Loucy (cell line): ENCODE results near the gene SLC12A5.

Source experiments
- H2AFZ ChIP-seq: fragments of 200-600 bp; sonication (generic); 2 replicates; pipeline ENCODE4 v1.6.0; 2016; ENCODE audit warnings: antibody characterized with exemption, mild to moderate bottlenecking, low read length, moderate library complexity
- H3F3A ChIP-seq: fragments of 200-600 bp; 2 replicates; pipeline ENCODE4 v1.6.0; 2016; ENCODE audit warnings: antibody characterized with exemption, low read depth, mild to moderate bottlenecking
- H3K27me3 ChIP-seq: fragments of 200-600 bp; sonication (generic); 2 replicates; pipeline ENCODE4 v1.6.1; 2014; ENCODE audit warnings: low read length, mild to moderate bottlenecking; ENCODE audit not compliant: insufficient read depth, poor library complexity, severe bottlenecking
- H3K36me3 ChIP-seq: fragments of 200-600 bp; sonication (generic); 2 replicates; pipeline ENCODE4 v1.6.1; 2016; ENCODE audit warnings: low read length; ENCODE audit not compliant: insufficient read depth
- H3K4me1 ChIP-seq: fragments of 200-600 bp; sonication (generic); 2 replicates; pipeline ENCODE4 v1.5.1; 2014; ENCODE audit warnings: low read length, mild to moderate bottlenecking; ENCODE audit not compliant: insufficient read depth, poor library complexity, severe bottlenecking
- H3K4me2 ChIP-seq: fragments of 200-600 bp; sonication (generic); 2 replicates; pipeline ENCODE4 v1.6.0; 2014; ENCODE audit warnings: antibody characterized with exemption, low read length, low read depth, mild to moderate bottlenecking; ENCODE audit not compliant: poor library complexity, severe bottlenecking
- H3K4me3 ChIP-seq: fragments of 200-600 bp; sonication (generic); 2 replicates; pipeline ENCODE4 v1.5.1; 2014; ENCODE audit warnings: low read length, mild to moderate bottlenecking, mixed read lengths; ENCODE audit not compliant: poor library complexity, severe bottlenecking
- H3K79me2 ChIP-seq: fragments of 200-600 bp; sonication (generic); 2 replicates; pipeline ENCODE4 v1.6.1; 2014; ENCODE audit warnings: low read length; ENCODE audit not compliant: insufficient read depth
- H3K9ac ChIP-seq: fragments of 200-600 bp; sonication (generic); 2 replicates; pipeline ENCODE4 v1.6.0; 2014; ENCODE audit warnings: mild to moderate bottlenecking, low read depth, low read length, moderate library complexity; ENCODE audit not compliant: poor library complexity, severe bottlenecking
- H3K9me2 ChIP-seq: fragments of 200-600 bp; sonication (generic); replicated peaks from 2 replicates; pipeline ENCODE4 v1.6.1; 2016; ENCODE audit warnings: low read depth, low read length, mixed read lengths
- H3K9me3 ChIP-seq: fragments of 200-600 bp; sonication (generic); 2 replicates; pipeline ENCODE4 v1.6.1; 2014; ENCODE audit warnings: mild to moderate bottlenecking, antibody characterized with exemption, low read length, low read depth; ENCODE audit not compliant: insufficient read depth
- H4K20me1 ChIP-seq: fragments of 200-600 bp; sonication (generic); 2 replicates; pipeline ENCODE4 v1.6.0; 2014; ENCODE audit warnings: antibody characterized with exemption, low read length, mild to moderate bottlenecking; ENCODE audit not compliant: insufficient read depth, poor library complexity, severe bottlenecking
- EZH2phosphoT487 ChIP-seq: fragments of 200-600 bp; IDR thresholded peaks from 2 replicates; pipeline ENCODE4 v1.6.1; 2018; ENCODE audit warnings: antibody characterized with exemption, mild to moderate bottlenecking, moderate library complexity, borderline replicate concordance
- TF ChIP-seq, protein P1 (sequence below): fragments of 200-600 bp; sonication (generic); conservative IDR thresholded peaks from 2 replicates; pipeline ENCODE4 v1.5.1; 2014; ENCODE audit warnings: mild to moderate bottlenecking, antibody characterized with exemption, low read length

Gene SLC12A5

DNA sequence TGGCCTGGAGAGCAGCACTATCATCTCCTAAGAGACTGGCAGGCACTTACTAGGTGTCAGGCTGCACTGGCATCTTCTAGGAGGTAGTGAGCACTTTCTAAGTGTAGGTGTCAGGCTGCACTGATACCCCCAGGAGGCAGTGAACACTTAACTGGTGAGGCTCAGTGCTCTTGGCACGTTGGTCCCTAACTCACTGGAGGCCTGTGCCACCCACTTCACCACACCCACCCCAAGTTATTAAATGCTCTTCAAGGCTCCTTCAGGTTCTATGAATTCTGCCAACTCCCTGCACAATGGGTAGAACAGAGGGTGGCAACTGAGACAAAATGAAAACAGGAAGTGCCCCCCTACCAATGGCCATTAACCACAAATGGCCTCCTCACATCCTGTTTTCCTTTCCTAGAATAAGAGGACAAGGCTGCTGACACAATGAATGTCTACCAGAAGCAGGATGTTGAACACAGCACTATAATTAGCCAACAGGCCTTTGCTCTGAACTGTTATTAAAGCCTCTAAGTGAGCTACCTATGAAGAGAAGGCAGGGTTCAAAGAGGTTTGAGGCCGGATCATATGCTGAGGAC is 31.4 kb downstream of the SLC12A5 start:
- TF ChIP-seq, protein P1, sequence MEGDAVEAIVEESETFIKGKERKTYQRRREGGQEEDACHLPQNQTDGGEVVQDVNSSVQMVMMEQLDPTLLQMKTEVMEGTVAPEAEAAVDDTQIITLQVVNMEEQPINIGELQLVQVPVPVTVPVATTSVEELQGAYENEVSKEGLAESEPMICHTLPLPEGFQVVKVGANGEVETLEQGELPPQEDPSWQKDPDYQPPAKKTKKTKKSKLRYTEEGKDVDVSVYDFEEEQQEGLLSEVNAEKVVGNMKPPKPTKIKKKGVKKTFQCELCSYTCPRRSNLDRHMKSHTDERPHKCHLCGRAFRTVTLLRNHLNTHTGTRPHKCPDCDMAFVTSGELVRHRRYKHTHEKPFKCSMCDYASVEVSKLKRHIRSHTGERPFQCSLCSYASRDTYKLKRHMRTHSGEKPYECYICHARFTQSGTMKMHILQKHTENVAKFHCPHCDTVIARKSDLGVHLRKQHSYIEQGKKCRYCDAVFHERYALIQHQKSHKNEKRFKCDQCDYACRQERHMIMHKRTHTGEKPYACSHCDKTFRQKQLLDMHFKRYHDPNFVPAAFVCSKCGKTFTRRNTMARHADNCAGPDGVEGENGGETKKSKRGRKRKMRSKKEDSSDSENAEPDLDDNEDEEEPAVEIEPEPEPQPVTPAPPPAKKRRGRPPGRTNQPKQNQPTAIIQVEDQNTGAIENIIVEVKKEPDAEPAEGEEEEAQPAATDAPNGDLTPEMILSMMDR = no peak
- TF ChIP-seq EZH2phosphoT487 = no peak
- H3K79me2 ChIP-seq = no peaks in the 10 kb centered on the region
- no peaks in the 10 kb centered on the region for H3K9me3 ChIP-seq
- peak overlapping the region; percentile 56 for H3K4me2 ChIP-seq
- peaks cover 7% of the 10 kb centered on the region; the same call in 1 of the 2 replicates for H3F3A ChIP-seq
- peaks cover 21% of the 10 kb centered on the region for H3K4me1 ChIP-seq
- peak overlapping the region; percentile 9 for H3K9ac ChIP-seq
- no peaks in the 10 kb centered on the region for H3K9me2 ChIP-seq
- no peak overlapping the region for H2AFZ ChIP-seq
- H3K4me3 ChIP-seq = peak overlapping the region; percentile 5
- H4K20me1 ChIP-seq = peaks cover 17% of the 10 kb centered on the region
- no peaks in the 10 kb centered on the region for H3K27me3 ChIP-seq
- H3K36me3 ChIP-seq = peaks cover 44% of the 10 kb centered on the region; the same call in 1 of the 2 replicates

DNA sequence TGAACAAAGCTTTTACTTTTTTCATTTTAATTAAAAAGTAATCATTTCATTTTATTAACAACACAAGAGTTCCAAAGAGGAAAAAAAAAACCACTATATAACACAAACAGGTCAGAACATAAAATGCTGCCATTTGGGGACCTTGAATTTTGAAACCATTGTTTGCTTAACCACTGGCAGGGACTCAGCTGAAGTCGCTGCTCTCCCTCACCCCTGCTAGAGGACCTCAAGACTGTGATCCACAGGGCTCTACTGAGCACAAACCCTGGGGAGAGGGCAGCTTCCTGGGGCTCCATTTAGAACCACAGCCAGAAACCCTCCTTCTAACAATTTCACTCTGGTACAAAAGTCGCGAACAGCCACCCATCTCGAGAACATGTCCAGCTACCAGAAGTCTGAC is 32.0 kb downstream of the SLC12A5 start:
- Histone ChIP-seq H3K4me2 (peak overlapping the region; percentile 56), H3K4me1 (peaks cover 21% of the 10 kb centered on the region), H3K79me2 (no peaks in the 10 kb centered on the region), H2AFZ (no peak overlapping the region), H3K27me3 (no peaks in the 10 kb centered on the region), H3K4me3 (peak overlapping the region; percentile 5), H3K9me2 (no peaks in the 10 kb centered on the region), H3K36me3 (peaks cover 50% of the 10 kb centered on the region; the same call in 1 of the 2 replicates), H4K20me1 (peaks cover 17% of the 10 kb centered on the region), H3K9me3 (no peaks in the 10 kb centered on the region), H3K9ac (peak overlapping the region; percentile 9), H3F3A (peaks cover 7% of the 10 kb centered on the region; the same call in 1 of the 2 replicates)
- no peak for TF ChIP-seq EZH2phosphoT487
- TF ChIP-seq, protein P1 = no peak

DNA sequence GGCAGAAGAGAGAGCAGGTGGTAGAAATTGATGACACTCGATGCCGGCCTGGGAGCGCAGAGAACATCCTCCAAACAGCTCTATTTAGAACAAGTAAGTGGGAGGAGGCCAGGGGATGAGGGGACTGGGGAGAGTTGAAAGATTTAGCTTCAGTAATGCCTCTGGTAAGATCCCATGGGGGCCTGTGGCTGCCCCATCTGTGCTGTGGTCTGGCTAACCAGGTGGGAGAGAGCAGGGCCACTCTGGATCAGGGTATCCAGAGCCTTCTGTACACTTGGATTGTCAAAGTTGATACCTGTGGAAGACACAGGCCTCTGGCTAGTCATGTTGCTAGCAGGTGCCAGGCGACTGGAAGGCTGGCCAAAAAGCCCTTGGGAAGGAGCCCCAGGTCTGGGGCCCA is 33.1 kb downstream of the SLC12A5 start:
- Histone ChIP-seq H3K9me2 (no peaks in the 10 kb centered on the region), H4K20me1 (peaks cover 17% of the 10 kb centered on the region), H3K36me3 (peaks cover 62% of the 10 kb centered on the region; the same call in 1 of the 2 replicates)

More for the DNA sequence above, 33.1 kb downstream of the SLC12A5 start:
- Histone ChIP-seq H3K4me3 (no peak overlapping the region), H2AFZ (no peak overlapping the region), H3K27me3 (no peaks in the 10 kb centered on the region), H3K4me2 (no peak overlapping the region), H3K9me3 (no peaks in the 10 kb centered on the region), H3F3A (peaks cover 7% of the 10 kb centered on the region; the same call in 1 of the 2 replicates), H3K4me1 (peaks cover 21% of the 10 kb centered on the region), H3K9ac (no peak overlapping the region), H3K79me2 (no peaks in the 10 kb centered on the region)
- TF ChIP-seq, protein P1 = no peak
- TF ChIP-seq EZH2phosphoT487 = no peak
